Activated T-helper 1 cell treated with anti-CD3 and anti-CD28 coated beads, Interleukin-12 subunit alpha, Interleukin-12 subunit beta, Interleukin-2, Interleukin-4 antibody, amounts not matched to agents 30 ng/mL and 10 ng/mL and 1 ng/mL, durations not matched to agents 14 hours and 24 hours and 36 hours (primary cell): ENCODE data around the gene CFTR. TPM values are rescaled to one million over a fixed set of nuclear protein-coding genes. Genes with fewer than 3 reads are reported as not detected.
"Not testable (repeated sequence)": the region's sequence is repeated elsewhere in the genome, so short reads cannot be mapped to it uniquely, and the experiment has no call there.

Experiments used
- DNase-seq: peaks from one replicate; pipeline ENCODE4 v3.0.0; 2021; ENCODE audit warnings: low spot score
- H3K27ac Mint-ChIP-seq: one replicate; pipeline ENCODE4 v1.8.0; 2021; ENCODE audit warnings: mild to moderate bottlenecking, mixed read lengths
- H3K27me3 Mint-ChIP-seq: one replicate; pipeline ENCODE4 v1.8.0; 2022; ENCODE audit warnings: mild to moderate bottlenecking, moderate library complexity, mixed read lengths; ENCODE audit not compliant: insufficient read depth
- H3K36me3 Mint-ChIP-seq: one replicate; pipeline ENCODE4 v1.8.0; 2021; ENCODE audit warnings: low read depth, mixed read lengths
- H3K4me1 Mint-ChIP-seq: one replicate; pipeline ENCODE4 v1.8.0; 2021; ENCODE audit warnings: low read depth, mixed read lengths
- H3K4me3 Mint-ChIP-seq: one replicate; pipeline ENCODE4 v1.8.0; 2021; ENCODE audit warnings: mild to moderate bottlenecking, moderate library complexity, mixed read lengths
- H3K9me3 Mint-ChIP-seq: one replicate; pipeline ENCODE4 v1.8.0; 2021; ENCODE audit warnings: mixed read lengths
- intact Hi-C: fragments of 100-400 bp; cut with micrococcal nuclease; formaldehyde crosslinking; loops from one replicate; pipeline ENCODE4 v1.15.1; 2024
- total RNA-seq: library from RNA; stranded (reverse); gene quantifications from 2 replicates; pipeline ENCODE4 v1.2.3, GENCODE V29; 2022

Gene CFTR
- total RNA-seq, 1 donor from 2014 or later = not detected

GRCh38 chr7:117690147-117690546 lies 210.3 kb downstream of the CFTR start:
- Mint-ChIP-seq H3K27ac (no peak overlapping the region), H3K4me3 (no peak overlapping the region), H3K27me3 (no peaks in the 10 kb centered on the region), H3K36me3 (no peaks in the 10 kb centered on the region), H3K4me1 (no peaks in the 10 kb centered on the region), H3K9me3 (no peaks in the 10 kb centered on the region)
- intact Hi-C loops = no loop called here
- no peak for DNase-seq

- Mint-ChIP-seq H3K4me3 (no peak overlapping the region), H3K36me3 (no peaks in the 10 kb centered on the region)
These were observed 212.5 kb downstream of the CFTR start for GRCh38 chr7:117692338-117692737.

GRCh38 chr7:117698018-117698417 lies 218.2 kb downstream of the CFTR start:
- H3K4me3 Mint-ChIP-seq = no peak overlapping the region
- H3K27ac Mint-ChIP-seq = no peak overlapping the region
- H3K9me3 Mint-ChIP-seq = no peaks in the 10 kb centered on the region
- intact Hi-C loops = no loop called here
- H3K36me3 Mint-ChIP-seq = no peaks in the 10 kb centered on the region
- no peaks in the 10 kb centered on the region for H3K4me1 Mint-ChIP-seq
- DNase-seq = no peak
- H3K27me3 Mint-ChIP-seq = no peaks in the 10 kb centered on the region

More at GRCh38 chr7:117692338-117692737, 212.5 kb downstream of the CFTR start:
- no peaks in the 10 kb centered on the region for H3K9me3 Mint-ChIP-seq
- intact Hi-C loops = no loop called here
- H3K27me3 Mint-ChIP-seq = no peaks in the 10 kb centered on the region
- DNase-seq = no peak
- H3K4me1 Mint-ChIP-seq = no peaks in the 10 kb centered on the region
- H3K27ac Mint-ChIP-seq = no peak overlapping the region

- H3K4me1 Mint-ChIP-seq = no peaks in the 10 kb centered on the region
- no peak overlapping the region for H3K27ac Mint-ChIP-seq
- H3K27me3 Mint-ChIP-seq = peaks cover 2% of the 10 kb centered on the region
- no peaks in the 10 kb centered on the region for H3K36me3 Mint-ChIP-seq
- no peaks in the 10 kb centered on the region for H3K9me3 Mint-ChIP-seq
- intact Hi-C loops = no loop called here
- no peak overlapping the region for H3K4me3 Mint-ChIP-seq
- DNase-seq = no peak
These were observed 224.2 kb downstream of the CFTR start for GRCh38 chr7:117704063-117704462.

GRCh38 chr7:117705630-117706029 lies 225.8 kb downstream of the CFTR start:
- H3K36me3 Mint-ChIP-seq = no peaks in the 10 kb centered on the region

GRCh38 chr7:117706210-117706609 lies 226.4 kb downstream of the CFTR start:
- DNase-seq = no peak
- peaks cover 2% of the 10 kb centered on the region for H3K27me3 Mint-ChIP-seq
- intact Hi-C loops = no loop called here
- no peaks in the 10 kb centered on the region for H3K4me1 Mint-ChIP-seq
- no peak overlapping the region for H3K4me3 Mint-ChIP-seq
- no peaks in the 10 kb centered on the region for H3K9me3 Mint-ChIP-seq
- H3K36me3 Mint-ChIP-seq = no peaks in the 10 kb centered on the region
- no peak overlapping the region for H3K27ac Mint-ChIP-seq

More at GRCh38 chr7:117705630-117706029, 225.8 kb downstream of the CFTR start:
- DNase-seq = no peak
- intact Hi-C loops = no loop called here
- Mint-ChIP-seq H3K4me3 (no peak overlapping the region), H3K27ac (no peak overlapping the region), H3K4me1 (no peaks in the 10 kb centered on the region), H3K9me3 (no peaks in the 10 kb centered on the region), H3K27me3 (peaks cover 2% of the 10 kb centered on the region)

GRCh38 chr7:117707080-117707479 lies 227.3 kb downstream of the CFTR start:
- DNase-seq = no peak
- intact Hi-C loops = no loop called here
- no peaks in the 10 kb centered on the region for H3K9me3 Mint-ChIP-seq
- H3K27me3 Mint-ChIP-seq = peaks cover 2% of the 10 kb centered on the region
- no peak overlapping the region for H3K27ac Mint-ChIP-seq
- H3K4me1 Mint-ChIP-seq = no peaks in the 10 kb centered on the region
- H3K36me3 Mint-ChIP-seq = no peaks in the 10 kb centered on the region
- no peak overlapping the region for H3K4me3 Mint-ChIP-seq

GRCh38 chr7:117708173-117708572 lies 228.3 kb downstream of the CFTR start:
- DNase-seq, H3K9me3 Mint-ChIP-seq, H3K4me3 Mint-ChIP-seq, H3K27me3 Mint-ChIP-seq, intact Hi-C loops, H3K4me1 Mint-ChIP-seq, H3K27ac Mint-ChIP-seq, H3K36me3 Mint-ChIP-seq: not testable (repeated sequence)

- H3K27me3 Mint-ChIP-seq = peaks cover 2% of the 10 kb centered on the region
- intact Hi-C loops = loop anchor here (10.0 kb wide), 1 partner anchor 307 kb away; no protein-coding TSS in a partner anchor
- no peaks in the 10 kb centered on the region for H3K4me1 Mint-ChIP-seq
- H3K27ac Mint-ChIP-seq = no peak overlapping the region
- no peaks in the 10 kb centered on the region for H3K36me3 Mint-ChIP-seq
- no peaks in the 10 kb centered on the region for H3K9me3 Mint-ChIP-seq
- H3K4me3 Mint-ChIP-seq = no peak overlapping the region
- DNase-seq = no peak
These were observed 231.7 kb downstream of the CFTR start for GRCh38 chr7:117711556-117711955.

GRCh38 chr7:117715784-117716445 lies 236.1 kb downstream of the CFTR start:
- Mint-ChIP-seq H3K27ac (no peak overlapping the region), H3K4me1 (no peaks in the 10 kb centered on the region), H3K9me3 (no peaks in the 10 kb centered on the region), H3K36me3 (no peaks in the 10 kb centered on the region), H3K27me3 (no peaks in the 10 kb centered on the region), H3K4me3 (no peak overlapping the region)
- DNase-seq = no peak
- intact Hi-C loops = loop anchor here (1.0 to 10.0 kb wide), 3 partner anchors 257 to 504 kb away; no protein-coding TSS in a partner anchor

GRCh38 chr7:117716707-117717299 lies 237.0 kb downstream of the CFTR start:
- no peaks in the 10 kb centered on the region for H3K27me3 Mint-ChIP-seq
- H3K36me3 Mint-ChIP-seq = no peaks in the 10 kb centered on the region
- no peaks in the 10 kb centered on the region for H3K9me3 Mint-ChIP-seq
- H3K4me1 Mint-ChIP-seq = no peaks in the 10 kb centered on the region
- DNase-seq = no peak
- intact Hi-C loops = loop anchor here (1.0 to 10.0 kb wide), 3 partner anchors 258 to 505 kb away; no protein-coding TSS in a partner anchor
- H3K4me3 Mint-ChIP-seq = no peak overlapping the region
- H3K27ac Mint-ChIP-seq = no peak overlapping the region

- no peak overlapping the region for H3K27ac Mint-ChIP-seq
These were observed 237.5 kb downstream of the CFTR start for GRCh38 chr7:117717357-117717756.

More at GRCh38 chr7:117717357-117717756, 237.5 kb downstream of the CFTR start:
- H3K27me3 Mint-ChIP-seq = no peaks in the 10 kb centered on the region
- intact Hi-C loops = loop anchor here (5.0 to 10.0 kb wide), 2 partner anchors 313 to 505 kb away; no protein-coding TSS in a partner anchor
- H3K4me1 Mint-ChIP-seq = no peaks in the 10 kb centered on the region
- H3K9me3 Mint-ChIP-seq = no peaks in the 10 kb centered on the region
- DNase-seq = no peak
- H3K36me3 Mint-ChIP-seq = no peaks in the 10 kb centered on the region
- no peak overlapping the region for H3K4me3 Mint-ChIP-seq
